Measurements from ENCODE around the gene TMEM238.

DNA sequence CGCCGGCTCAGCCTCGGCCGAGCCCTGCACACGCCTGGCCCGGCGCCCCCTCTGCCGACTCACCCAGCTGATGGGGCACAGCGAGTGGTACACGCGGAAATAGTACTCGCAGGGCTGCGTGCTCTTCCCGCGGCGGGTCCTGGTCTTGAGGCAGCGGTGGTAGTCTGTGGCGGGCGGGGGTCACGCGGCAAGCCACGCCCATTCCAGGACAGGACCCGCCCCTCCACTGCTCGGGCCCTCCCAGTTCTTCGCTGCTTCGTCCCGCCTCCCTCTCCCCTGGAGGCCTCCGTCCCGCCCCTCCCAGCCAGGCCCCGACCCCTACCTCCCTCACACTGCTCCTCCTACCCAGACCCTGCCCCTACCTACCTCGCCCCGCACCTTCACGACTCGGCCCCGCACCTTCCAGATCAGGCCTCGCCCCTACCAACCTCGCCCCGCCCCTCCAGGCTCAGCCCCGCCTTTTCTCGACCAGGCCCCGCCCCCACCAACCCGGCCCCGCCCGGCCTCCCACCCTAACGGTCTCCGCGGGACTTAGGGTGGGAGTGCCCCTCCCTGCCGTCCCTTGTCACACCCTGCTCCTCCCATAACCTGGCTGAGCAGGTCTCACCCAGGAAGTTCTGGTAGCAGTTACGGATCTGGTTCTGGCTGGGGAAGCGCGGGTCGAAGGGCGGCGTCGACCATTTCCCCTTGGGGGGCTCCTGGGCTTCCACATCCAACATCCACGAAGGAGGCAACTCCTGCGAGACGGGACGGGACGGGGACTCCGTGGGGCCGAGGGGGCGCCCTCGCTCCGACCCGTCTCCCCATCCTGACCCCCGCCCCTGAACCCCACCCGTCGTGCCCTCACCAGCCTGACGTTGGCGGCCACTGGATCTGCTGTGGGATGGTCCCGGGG lies 30.0 kb downstream of the TMEM238 start:
- TF ChIP-seq, protein P1, sequence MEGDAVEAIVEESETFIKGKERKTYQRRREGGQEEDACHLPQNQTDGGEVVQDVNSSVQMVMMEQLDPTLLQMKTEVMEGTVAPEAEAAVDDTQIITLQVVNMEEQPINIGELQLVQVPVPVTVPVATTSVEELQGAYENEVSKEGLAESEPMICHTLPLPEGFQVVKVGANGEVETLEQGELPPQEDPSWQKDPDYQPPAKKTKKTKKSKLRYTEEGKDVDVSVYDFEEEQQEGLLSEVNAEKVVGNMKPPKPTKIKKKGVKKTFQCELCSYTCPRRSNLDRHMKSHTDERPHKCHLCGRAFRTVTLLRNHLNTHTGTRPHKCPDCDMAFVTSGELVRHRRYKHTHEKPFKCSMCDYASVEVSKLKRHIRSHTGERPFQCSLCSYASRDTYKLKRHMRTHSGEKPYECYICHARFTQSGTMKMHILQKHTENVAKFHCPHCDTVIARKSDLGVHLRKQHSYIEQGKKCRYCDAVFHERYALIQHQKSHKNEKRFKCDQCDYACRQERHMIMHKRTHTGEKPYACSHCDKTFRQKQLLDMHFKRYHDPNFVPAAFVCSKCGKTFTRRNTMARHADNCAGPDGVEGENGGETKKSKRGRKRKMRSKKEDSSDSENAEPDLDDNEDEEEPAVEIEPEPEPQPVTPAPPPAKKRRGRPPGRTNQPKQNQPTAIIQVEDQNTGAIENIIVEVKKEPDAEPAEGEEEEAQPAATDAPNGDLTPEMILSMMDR (IDR thresholded peaks at IDR 0.05; ENCODE audit: low read depth, low read length, missing input control) = no peak
- TF ChIP-seq SP1 (IDR thresholded peaks at IDR 0.05) = no peak
- no peak for TF ChIP-seq RXRA (IDR thresholded peaks at IDR 0.05)
- TF ChIP-seq, protein P2, sequence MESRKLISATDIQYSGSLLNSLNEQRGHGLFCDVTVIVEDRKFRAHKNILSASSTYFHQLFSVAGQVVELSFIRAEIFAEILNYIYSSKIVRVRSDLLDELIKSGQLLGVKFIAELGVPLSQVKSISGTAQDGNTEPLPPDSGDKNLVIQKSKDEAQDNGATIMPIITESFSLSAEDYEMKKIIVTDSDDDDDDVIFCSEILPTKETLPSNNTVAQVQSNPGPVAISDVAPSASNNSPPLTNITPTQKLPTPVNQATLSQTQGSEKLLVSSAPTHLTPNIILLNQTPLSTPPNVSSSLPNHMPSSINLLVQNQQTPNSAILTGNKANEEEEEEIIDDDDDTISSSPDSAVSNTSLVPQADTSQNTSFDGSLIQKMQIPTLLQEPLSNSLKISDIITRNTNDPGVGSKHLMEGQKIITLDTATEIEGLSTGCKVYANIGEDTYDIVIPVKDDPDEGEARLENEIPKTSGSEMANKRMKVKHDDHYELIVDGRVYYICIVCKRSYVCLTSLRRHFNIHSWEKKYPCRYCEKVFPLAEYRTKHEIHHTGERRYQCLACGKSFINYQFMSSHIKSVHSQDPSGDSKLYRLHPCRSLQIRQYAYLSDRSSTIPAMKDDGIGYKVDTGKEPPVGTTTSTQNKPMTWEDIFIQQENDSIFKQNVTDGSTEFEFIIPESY (IDR thresholded peaks at IDR 0.05) = no peak
- TF ChIP-seq, protein P3, sequence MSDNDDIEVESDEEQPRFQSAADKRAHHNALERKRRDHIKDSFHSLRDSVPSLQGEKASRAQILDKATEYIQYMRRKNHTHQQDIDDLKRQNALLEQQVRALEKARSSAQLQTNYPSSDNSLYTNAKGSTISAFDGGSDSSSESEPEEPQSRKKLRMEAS (IDR thresholded peaks at IDR 0.05) = no peak
- TF ChIP-seq TAF1 (conservative IDR thresholded peaks at IDR 0.05) = no peak
- no peak for TF ChIP-seq NR2F2 (IDR thresholded peaks at IDR 0.05)
